ENCODE data around the gene PLIN1. TPM values are rescaled to one million over a fixed set of nuclear protein-coding genes. Genes with fewer than 3 reads are reported as not detected.
A peak's percentile ranks its signal among the peaks of the same experiment; 100 is the strongest.

PLIN1 gene
- total RNA-seq, 1 experiment from 2014 or later = 0.09 TPM

DNA sequence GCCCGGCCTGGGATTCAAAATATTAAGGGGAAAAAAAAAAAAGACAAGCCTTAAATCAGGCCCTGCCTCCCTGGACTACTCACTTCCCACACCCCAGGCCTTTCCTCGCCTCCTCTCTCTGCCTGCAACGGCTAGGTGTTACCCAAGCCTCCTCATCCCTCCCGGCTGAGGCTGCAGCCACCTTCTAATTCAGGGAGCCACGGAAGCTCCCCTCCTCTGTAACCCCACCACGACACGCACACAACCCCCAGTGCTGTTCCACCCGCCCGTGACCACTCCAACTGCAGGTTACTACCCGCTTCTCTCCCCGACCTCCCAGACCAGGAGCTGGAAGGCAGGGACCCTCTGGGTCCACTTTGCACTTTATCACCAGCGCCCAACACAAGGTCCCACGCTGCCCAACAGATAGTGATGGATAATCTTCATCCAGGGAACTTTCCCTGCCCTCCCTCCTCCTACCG is 24.8 kb downstream of the PLIN1 start:
- DNase-seq = no peak

More for the DNA sequence above, 24.8 kb downstream of the PLIN1 start:
- peak overlapping the region; percentile 94 for H3K4me2 ChIP-seq (ENCODE audit: insufficient read depth, insufficient read length, low read length)
- H3K79me2 ChIP-seq (ENCODE audit: insufficient read depth, low read length) = no peaks in the 10 kb centered on the region; the same call in 1 of the 2 replicates
- WGBS (ENCODE audit: extremely low coverage, insufficient read length, low lambda C conversion rate) = no CpG with 5 or more reads among the region's 14 CpGs
- peaks cover 18% of the 10 kb centered on the region for H3K27me3 Mint-ChIP-seq (ENCODE audit: low read depth)
- H3K27me3 ChIP-seq (ENCODE audit: insufficient read depth, low read length) = no peaks in the 10 kb centered on the region
- peak overlapping the region in 1 of 3 experiments; percentile 76; a peak in 1 of 7 replicates for H3K27ac Mint-ChIP-seq
- no peak overlapping the region for H3T11ph ChIP-seq (ENCODE audit: low read length)
- no peak overlapping the region for H3K4ac ChIP-seq (ENCODE audit: low read depth, low read length)
- no peaks in the 10 kb centered on the region for H4K20me1 ChIP-seq (ENCODE audit: control insufficient read depth, insufficient read depth, insufficient read length)
- no peak overlapping the region for H4K91ac ChIP-seq (ENCODE audit: insufficient read length, low read depth, low read length)
- no peak overlapping the region for H4K5ac ChIP-seq (ENCODE audit: insufficient read length, low read depth, low read length)
- H3K9me3 ChIP-seq (ENCODE audit: control insufficient read depth, low read depth, low read length) = no peaks in the 10 kb centered on the region
- no peak overlapping the region for H2AFZ ChIP-seq (ENCODE audit: low read length)
- no peaks in the 10 kb centered on the region for H3K79me1 ChIP-seq (ENCODE audit: insufficient read depth, low read depth, low read length, poor library complexity, severe bottlenecking)
- H2BK20ac ChIP-seq (ENCODE audit: low read depth, low read length, poor library complexity, severe bottlenecking) = no peak overlapping the region
- H3K23me2 ChIP-seq (ENCODE audit: insufficient read length, low read depth, low read length, poor library complexity, severe bottlenecking) = peaks cover 6% of the 10 kb centered on the region
- H3K4me1 Mint-ChIP-seq = peaks cover 6 to 12% of the 10 kb centered on the region in 2 experiments
- H3K4me3 Mint-ChIP-seq = peak overlapping the region; percentile 88 to 95
- H2BK120ac ChIP-seq (ENCODE audit: low read depth, low read length, poor library complexity, severe bottlenecking) = no peak overlapping the region
- H3K4me1 ChIP-seq (ENCODE audit: insufficient read depth, low read length) = no peaks in the 10 kb centered on the region
- H3K9ac ChIP-seq (ENCODE audit: extremely low read depth, insufficient read length, low read length) = peak overlapping the region; percentile 66
- no peak overlapping the region for H4K8ac ChIP-seq (replicated peaks; ENCODE audit: insufficient read length, low read depth, low read length)
- peaks cover 11 to 27% (median 19%) of the 10 kb centered on the region in 3 experiments for H3K36me3 Mint-ChIP-seq (ENCODE audit: insufficient read depth in 1 of 3, low read depth in 3 of 3)
- no peak overlapping the region for H2AK5ac ChIP-seq (ENCODE audit: insufficient read length, low read length)
- no peaks in the 10 kb centered on the region for H3K9me3 Mint-ChIP-seq
- no peak overlapping the region for H3K18ac ChIP-seq (ENCODE audit: insufficient read length, low read depth, low read length)
- H3K56ac ChIP-seq (ENCODE audit: insufficient read length, low read depth, low read length) = no peak overlapping the region
- no peak overlapping the region for H3K27ac ChIP-seq (ENCODE audit: insufficient read length, low read depth, low read length)
- H2BK5ac ChIP-seq (ENCODE audit: insufficient read length, low read length) = no peak overlapping the region
- no peak overlapping the region for H2BK15ac ChIP-seq (ENCODE audit: low read depth, low read length)
- H2BK12ac ChIP-seq (ENCODE audit: insufficient read length, low read depth, low read length) = no peak overlapping the region
- no peak overlapping the region for H3K23ac ChIP-seq (ENCODE audit: insufficient read length, low read depth, low read length)
- no peak overlapping the region for H3K14ac ChIP-seq (ENCODE audit: insufficient read depth, low read length)
- TF ChIP-seq, protein P1, sequence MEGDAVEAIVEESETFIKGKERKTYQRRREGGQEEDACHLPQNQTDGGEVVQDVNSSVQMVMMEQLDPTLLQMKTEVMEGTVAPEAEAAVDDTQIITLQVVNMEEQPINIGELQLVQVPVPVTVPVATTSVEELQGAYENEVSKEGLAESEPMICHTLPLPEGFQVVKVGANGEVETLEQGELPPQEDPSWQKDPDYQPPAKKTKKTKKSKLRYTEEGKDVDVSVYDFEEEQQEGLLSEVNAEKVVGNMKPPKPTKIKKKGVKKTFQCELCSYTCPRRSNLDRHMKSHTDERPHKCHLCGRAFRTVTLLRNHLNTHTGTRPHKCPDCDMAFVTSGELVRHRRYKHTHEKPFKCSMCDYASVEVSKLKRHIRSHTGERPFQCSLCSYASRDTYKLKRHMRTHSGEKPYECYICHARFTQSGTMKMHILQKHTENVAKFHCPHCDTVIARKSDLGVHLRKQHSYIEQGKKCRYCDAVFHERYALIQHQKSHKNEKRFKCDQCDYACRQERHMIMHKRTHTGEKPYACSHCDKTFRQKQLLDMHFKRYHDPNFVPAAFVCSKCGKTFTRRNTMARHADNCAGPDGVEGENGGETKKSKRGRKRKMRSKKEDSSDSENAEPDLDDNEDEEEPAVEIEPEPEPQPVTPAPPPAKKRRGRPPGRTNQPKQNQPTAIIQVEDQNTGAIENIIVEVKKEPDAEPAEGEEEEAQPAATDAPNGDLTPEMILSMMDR (conservative IDR thresholded peaks at IDR 0.05) = no peak
